Measurements from ENCODE around the gene CXCL9.

- TF ChIP-seq POLR2A (IDR thresholded peaks at IDR 0.05) (no peak), CTCF (IDR thresholded peaks at IDR 0.05) (no peak), POLR2AphosphoS5 (IDR thresholded peaks at IDR 0.05) (no peak), EP300 (IDR thresholded peaks at IDR 0.05) (no peak)
Measured at GRCh38 chr4:76022031-76022430, 14.7 kb upstream of the CXCL9 start.
